Esophagus squamous epithelium (tissue), 4 donors: ENCODE measurements around the gene TRMT44.

Experiments used
- CTCF ChIP-seq, 6 experiments: fragments of 450-650 bp in 4 of 6; fragments of 200-600 bp in 2 of 6; sonication (generic) in 2 of 6; IDR thresholded peaks; one replicate each; pipeline ENCODE4 v1.5.1; 2016 to 2019; ENCODE audit warnings: antibody characterized with exemption in 6 of 6, mild to moderate bottlenecking in 4 of 6, moderate library complexity in 4 of 6
- POLR2A ChIP-seq, 4 donors: fragments of 450-650 bp; IDR thresholded peaks; one replicate each; pipeline ENCODE4 v1.6.1; 2017; ENCODE audit warnings: antibody characterized with exemption in 4 of 4, mild to moderate bottlenecking in 4 of 4, moderate library complexity in 3 of 4

DNA sequence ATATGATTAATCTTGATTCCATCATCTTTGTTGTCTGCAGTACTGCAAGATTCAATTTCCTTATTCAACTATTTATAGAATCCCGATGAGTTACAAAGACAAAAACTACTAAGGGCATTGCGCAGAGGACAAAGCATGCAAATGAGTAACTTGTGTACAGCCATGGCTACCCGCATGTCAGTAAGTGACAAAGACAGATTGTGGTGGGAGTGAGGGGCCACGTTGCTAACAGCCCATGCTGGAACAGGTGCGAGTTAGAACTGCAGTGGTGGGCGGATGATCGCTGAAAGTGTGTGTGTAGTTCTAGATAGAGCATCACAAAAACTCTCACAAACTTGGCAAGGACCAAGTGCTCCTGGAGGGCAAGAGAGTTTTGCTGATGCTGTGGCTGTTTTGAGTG is 49.5 kb upstream of the TRMT44 start:
- no peak for TF ChIP-seq CTCF (IDR thresholded peaks at IDR 0.05)
- no peak for TF ChIP-seq POLR2A (IDR thresholded peaks at IDR 0.05)
